HepG2 (cell line): Measurements from ENCODE around the gene CDIP1. TPM values are rescaled to one million over a fixed set of nuclear protein-coding genes. Genes with fewer than 3 reads are reported as not detected.

Source experiments
- ATF1 ChIP-seq: IDR thresholded peaks from 2 replicates; pipeline ENCODE4 v1.6.1; 2016; ENCODE audit warnings: mild to moderate bottlenecking, control low read depth
- ATF2 ChIP-seq: sonication (generic); formaldehyde crosslinking; IDR thresholded peaks from 2 replicates; pipeline ENCODE4 v1.4.0; 2020; ENCODE audit warnings: missing genetic modification reagents
- CBFB ChIP-seq: sonication (generic); formaldehyde crosslinking; IDR thresholded peaks from 2 replicates; pipeline ENCODE4 v1.4.0; 2020; ENCODE audit warnings: missing genetic modification reagents
- DBP ChIP-seq: sonication (generic); formaldehyde crosslinking; IDR thresholded peaks from 2 replicates; pipeline ENCODE4 v1.4.0; 2020; ENCODE audit warnings: missing genetic modification reagents; ENCODE audit errors: not compliant biosample characterization
- EP300 ChIP-seq, 3 experiments: sonication (generic) in 1 of 3; formaldehyde crosslinking in 1 of 3; IDR thresholded peaks; 2 replicates each; pipeline versions ENCODE4 v1.5.1 to v1.6.1; 2011 to 2020; ENCODE audit warnings: low read depth in 2 of 3, low read length in 2 of 3, borderline replicate concordance in 1 of 3, improper control_type of control experiment in 1 of 3, mild to moderate bottlenecking in 1 of 3, missing genetic modification reagents in 1 of 3, moderate library complexity in 1 of 3
- FOXP1 ChIP-seq, 2 experiments: fragments of 450-650 bp in 1 of 2; IDR thresholded peaks; 2 replicates each; pipeline ENCODE4 v1.6.1; 2017 to 2018; ENCODE audit warnings: antibody characterized with exemption in 1 of 2
- JUN ChIP-seq: sonication (generic); formaldehyde crosslinking; IDR thresholded peaks from 2 replicates; pipeline ENCODE4 v1.4.0; 2020; ENCODE audit warnings: mild to moderate bottlenecking, missing genetic modification reagents
- KDM4B ChIP-seq: sonication (generic); formaldehyde crosslinking; IDR thresholded peaks from 2 replicates; pipeline ENCODE4 v1.4.0; 2020; ENCODE audit warnings: missing genetic modification reagents
- MAFK ChIP-seq, 2 experiments: IDR thresholded peaks in 1 of 2; conservative IDR thresholded peaks in 1 of 2; 2 replicates each; pipeline ENCODE4 v1.6.1; 2011; ENCODE audit warnings: improper control_type of control experiment in 2 of 2, low read length in 2 of 2
- MTA3 ChIP-seq: sonication (generic); formaldehyde crosslinking; IDR thresholded peaks from 2 replicates; pipeline ENCODE4 v1.4.0; 2020; ENCODE audit warnings: missing genetic modification reagents
- MTERF4 ChIP-seq: sonication (generic); formaldehyde crosslinking; IDR thresholded peaks from 2 replicates; pipeline ENCODE4 v1.8.0; 2023; ENCODE audit warnings: mild to moderate bottlenecking, missing genetic modification reagents
- MXD4 ChIP-seq: IDR thresholded peaks from 2 replicates; pipeline ENCODE4 v1.6.1; 2016; ENCODE audit warnings: mild to moderate bottlenecking, missing biosample characterization, missing genetic modification reagents
- RBM22 ChIP-seq: fragments of 200-400 bp; formaldehyde crosslinking; optimal IDR thresholded peaks from 2 replicates; pipeline ENCODE3; 2017; ENCODE audit warnings: mild to moderate bottlenecking, low read length, moderate library complexity
- TEAD2 ChIP-seq: sonication (generic); formaldehyde crosslinking; IDR thresholded peaks from 2 replicates; pipeline ENCODE4 v1.9.0; 2021; ENCODE audit warnings: missing genetic modification reagents
- XRCC5 ChIP-seq: fragments of 200-400 bp; formaldehyde crosslinking; optimal IDR thresholded peaks from 2 replicates; pipeline ENCODE3; 2017; ENCODE audit warnings: mild to moderate bottlenecking, low read length
- YEATS4 ChIP-seq: sonication (generic); formaldehyde crosslinking; IDR thresholded peaks from 2 replicates; pipeline ENCODE4 v1.4.0; 2020; ENCODE audit warnings: missing genetic modification reagents, borderline replicate concordance
- ZC3H13 ChIP-seq: sonication (generic); formaldehyde crosslinking; IDR thresholded peaks from 2 replicates; pipeline ENCODE4 v1.8.1; 2023; ENCODE audit warnings: mild to moderate bottlenecking, missing genetic modification reagents, moderate library complexity
- ZFP36L1 ChIP-seq: sonication (generic); formaldehyde crosslinking; IDR thresholded peaks from 2 replicates; pipeline ENCODE4 v1.8.0; 2022; ENCODE audit warnings: mild to moderate bottlenecking, missing genetic modification reagents, moderate library complexity
- ZMAT3 ChIP-seq: sonication (generic); formaldehyde crosslinking; conservative IDR thresholded peaks from 2 replicates; pipeline ENCODE4 v1.7.0; 2021; ENCODE audit warnings: missing genetic modification reagents
- ZNF20 ChIP-seq: sonication (generic); formaldehyde crosslinking; IDR thresholded peaks from 2 replicates; pipeline ENCODE4 v1.4.0; 2020; ENCODE audit warnings: mild to moderate bottlenecking, moderate library complexity, missing genetic modification reagents
- ZNF496 ChIP-seq: sonication (generic); formaldehyde crosslinking; IDR thresholded peaks from 2 replicates; pipeline ENCODE4 v1.8.1; 2023; ENCODE audit warnings: mild to moderate bottlenecking, moderate library complexity, missing genetic modification reagents; ENCODE audit not compliant: insufficient replicate concordance
- ZNF652 ChIP-seq: IDR thresholded peaks from 2 replicates; pipeline ENCODE4 v1.6.1; 2016; ENCODE audit warnings: low read depth, borderline replicate concordance
- polyA plus RNA-seq, 8 experiments: library from polyadenylated mRNA; depleted of rRNA in 3 of 8; stranded (reverse) in 7 of 8; unstranded in 1 of 8; fragments of >200 nt; fragmentation: Illumina TruSeq in 4 of 8; extraction: Trizol in 4 of 8; gene quantifications; 2 replicates each; pipeline versions ENCODE4 v1.2.1 to v1.2.3, GENCODE V29; 2011 to 2016; ENCODE audit warnings: low read depth in 4 of 8, missing spikeins in 1 of 8, mixed read lengths in 1 of 8; ENCODE audit not compliant: insufficient read depth in 1 of 8
- total RNA-seq, 5 experiments: library from RNA; depleted of rRNA; stranded (reverse); fragments of >200 nt; fragmentation: Illumina TruSeq; extraction: Trizol; gene quantifications; 2 replicates each; pipeline ENCODE4 v1.2.3, GENCODE V29; 2016; ENCODE audit warnings: low read depth in 1 of 5
- TF ChIP-seq, protein P1 (sequence below), 2 experiments: sonication (generic) in 1 of 2; formaldehyde crosslinking in 1 of 2; IDR thresholded peaks; 2 replicates each; pipeline versions ENCODE4 v1.4.0 to v1.6.1; 2018 to 2020; ENCODE audit warnings: missing genetic modification reagents in 2 of 2, borderline replicate concordance in 1 of 2, low read depth in 1 of 2, mild to moderate bottlenecking in 1 of 2, missing biosample characterization in 1 of 2

The CDIP1 gene
- total and polyA plus RNA-seq, 2 of the 13 experiments (the other 11 are each of a cell fraction or from before 2014, with no cell fraction given) = 31.2 to 56.7 TPM

DNA sequence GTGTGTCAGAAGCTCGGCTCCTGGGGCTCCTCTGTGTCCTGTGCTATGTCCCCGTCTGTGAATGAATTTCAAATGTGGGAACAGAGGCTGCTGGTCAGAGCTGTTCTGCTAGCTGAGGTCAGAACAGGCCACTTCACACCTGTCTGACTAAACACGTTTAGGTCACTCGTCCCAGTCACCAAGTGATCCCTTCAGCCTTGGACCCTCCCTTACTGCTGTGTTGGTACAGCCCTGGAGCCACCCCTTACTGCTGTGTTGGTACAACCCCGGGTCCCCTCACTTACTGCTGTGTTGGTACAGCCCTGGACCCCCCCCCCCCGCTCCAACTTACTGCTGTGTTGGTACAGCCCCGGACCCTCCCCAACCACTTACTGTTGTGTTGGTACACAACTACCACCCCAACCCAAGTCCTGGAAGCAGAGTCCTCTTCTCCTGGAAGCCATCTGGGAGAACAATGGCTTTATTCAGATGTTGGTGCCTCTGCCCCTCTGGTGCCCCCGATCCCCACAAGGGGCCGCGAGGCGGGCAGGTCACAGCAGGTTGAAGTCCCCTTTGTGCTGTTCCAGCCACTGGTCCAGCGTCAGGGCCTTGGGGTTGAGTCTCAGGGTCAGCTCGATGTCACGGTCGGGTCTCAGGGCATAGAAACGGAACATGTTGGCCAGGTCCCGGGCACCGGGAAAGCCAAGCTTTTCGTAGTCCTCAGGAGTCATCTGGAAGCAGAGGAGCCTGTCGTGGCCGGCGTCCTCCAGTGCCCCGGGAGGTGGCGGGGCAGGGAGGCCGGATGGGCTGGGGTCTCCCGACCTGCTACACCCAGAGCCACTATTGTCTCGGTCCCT is 77.1 kb downstream of the CDIP1 start (continued):
- TF ChIP-seq ATF1 (no peak), ATF2 (CRISPR knock-in tag) (0 out of 2 replicates have a peak, but pooled peaks have one; percentile 12), CBFB (no peak), ZC3H13 (CRISPR knock-in tag) (no peak), JUN (CRISPR knock-in tag) (no peak), FOXP1 (IDR thresholded peaks at IDR 0.05) (peak; percentile 87), FOXP1 (CRISPR knock-in tag; IDR thresholded peaks at IDR 0.05) (peak; percentile 83), MTA3 (CRISPR knock-in tag) (no peak), ZNF496 (CRISPR knock-in tag) (no peak), TEAD2 (CRISPR knock-in tag) (no peak), DBP (CRISPR knock-in tag) (peak; percentile 29), MAFK (conservative IDR thresholded peaks at IDR 0.05 in 1 of 2, IDR thresholded peaks at IDR 0.05 in 1 of 2; ENCODE audit: low read length in 2 of 2) (no peak), ZNF652 (no peak), MXD4 (no peak), MTERF4 (CRISPR knock-in tag) (no peak), XRCC5 (peak; percentile 82), KDM4B (CRISPR knock-in tag) (peak; percentile 58; the same call in 1 of the 2 replicates), ZMAT3 (CRISPR knock-in tag) (no peak), YEATS4 (peak; percentile 75), ZNF20 (CRISPR knock-in tag) (no peak), EP300 (IDR thresholded peaks at IDR 0.05; ENCODE audit: low read depth in 2 of 2, low read length in 2 of 2) (peak; percentile 65 to 80; a peak in 3 of 4 replicates), EP300 (CRISPR knock-in tag; IDR thresholded peaks at IDR 0.05; ENCODE audit: borderline replicate concordance) (peak; percentile 71; the same call in 1 of the 2 replicates), RBM22 (peak; percentile 54), ZFP36L1 (CRISPR knock-in tag) (peak; percentile 66; the same call in 1 of the 2 replicates)
- TF ChIP-seq, protein P1, sequence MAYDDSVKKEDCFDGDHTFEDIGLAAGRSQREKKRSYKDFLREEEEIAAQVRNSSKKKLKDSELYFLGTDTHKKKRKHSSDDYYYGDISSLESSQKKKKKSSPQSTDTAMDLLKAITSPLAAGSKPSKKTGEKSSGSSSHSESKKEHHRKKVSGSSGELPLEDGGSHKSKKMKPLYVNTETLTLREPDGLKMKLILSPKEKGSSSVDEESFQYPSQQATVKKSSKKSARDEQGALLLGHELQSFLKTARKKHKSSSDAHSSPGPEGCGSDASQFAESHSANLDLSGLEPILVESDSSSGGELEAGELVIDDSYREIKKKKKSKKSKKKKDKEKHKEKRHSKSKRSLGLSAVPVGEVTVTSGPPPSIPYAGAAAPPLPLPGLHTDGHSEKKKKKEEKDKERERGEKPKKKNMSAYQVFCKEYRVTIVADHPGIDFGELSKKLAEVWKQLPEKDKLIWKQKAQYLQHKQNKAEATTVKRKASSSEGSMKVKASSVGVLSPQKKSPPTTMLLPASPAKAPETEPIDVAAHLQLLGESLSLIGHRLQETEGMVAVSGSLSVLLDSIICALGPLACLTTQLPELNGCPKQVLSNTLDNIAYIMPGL (CRISPR knock-in tag; IDR thresholded peaks at IDR 0.05; ENCODE audit: borderline replicate concordance in 1 of 2, low read depth in 1 of 2) = peak in 1 of 2 experiments; percentile 18; a peak in 1 of 4 replicates
